CD4-positive, alpha-beta T cell treated with Interleukin-17A for 4 hours (primary cell): ENCODE measurements around the gene TRIM7.
A peak's percentile ranks its signal among the peaks of the same experiment; 100 is the strongest.
"Not testable (repeated sequence)": the region's sequence is repeated elsewhere in the genome, so short reads cannot be mapped to it uniquely, and the experiment has no call there.

Experiments
- DNase-seq: peaks from one replicate; pipeline ENCODE4 v3.0.0-alpha.2; 2020; ENCODE audit warnings: mixed read lengths

TRIM7 gene

DNA sequence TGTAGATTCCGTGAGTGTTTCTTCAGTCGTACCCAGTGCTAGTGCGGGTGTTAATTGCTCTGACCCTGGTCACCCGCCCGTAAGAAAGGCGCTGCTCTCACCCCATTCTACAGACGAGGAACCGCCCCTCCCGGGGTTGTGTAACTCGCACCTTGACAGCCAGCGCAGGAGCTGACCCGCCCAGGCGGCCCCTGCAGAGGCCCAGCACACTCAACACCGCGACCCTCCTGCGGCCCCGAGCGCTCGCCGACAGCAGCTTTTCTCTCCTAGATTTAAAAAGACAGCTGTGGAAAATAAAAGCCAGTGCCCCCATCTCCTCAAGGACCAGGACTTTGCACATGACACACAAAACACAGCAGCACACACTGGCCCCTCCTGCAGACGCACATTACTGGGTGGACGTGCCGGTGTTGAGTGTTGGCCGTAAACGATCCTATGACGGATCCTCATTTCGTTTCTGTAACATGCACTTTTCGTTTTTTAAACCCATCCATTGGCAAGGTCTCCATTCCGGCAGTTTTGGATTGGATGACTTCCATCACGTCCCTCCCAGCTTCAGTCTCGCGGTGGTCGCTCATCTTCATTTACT lies 34.7 kb downstream of the TRIM7 start:
- DNase-seq: no peak

DNA sequence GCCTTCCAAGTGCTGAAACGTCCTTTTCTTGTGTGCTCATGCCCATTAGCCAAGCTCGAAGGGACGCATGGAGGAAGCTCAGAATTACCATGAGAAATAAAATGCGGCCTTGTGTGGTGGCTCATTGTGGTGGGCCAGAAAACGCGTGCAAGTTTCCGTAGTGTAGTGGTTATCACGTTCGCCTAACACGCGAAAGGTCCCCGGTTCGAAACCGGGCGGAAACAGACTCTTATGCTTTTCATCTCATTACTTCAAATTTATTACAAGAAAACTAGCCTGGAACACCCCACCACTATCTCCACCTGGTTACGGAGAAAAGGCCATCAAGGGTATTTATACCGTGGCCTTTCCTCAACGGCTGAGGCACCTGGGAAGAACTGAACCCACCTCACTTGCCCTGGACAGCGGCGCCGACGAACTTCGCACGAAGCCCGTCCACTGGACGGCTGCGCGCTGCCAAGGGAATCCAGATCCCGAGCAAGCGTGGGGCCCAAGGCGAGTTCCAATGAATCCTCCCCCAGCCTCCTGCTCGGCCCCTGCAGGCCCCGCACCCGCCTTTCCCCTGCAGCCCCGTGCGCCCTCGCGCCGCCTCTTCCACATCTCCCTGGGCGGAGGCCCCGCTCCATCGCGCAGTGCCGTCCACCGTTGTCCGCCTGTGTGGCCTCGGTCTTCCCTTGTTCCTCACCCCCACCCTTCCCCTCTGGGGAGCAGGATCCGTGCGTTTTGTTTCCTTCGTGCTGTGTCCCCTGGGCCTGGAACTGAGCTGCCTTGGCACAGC lies 35.3 kb downstream of the TRIM7 start:
- DNase-seq: not testable (repeated sequence)

DNA sequence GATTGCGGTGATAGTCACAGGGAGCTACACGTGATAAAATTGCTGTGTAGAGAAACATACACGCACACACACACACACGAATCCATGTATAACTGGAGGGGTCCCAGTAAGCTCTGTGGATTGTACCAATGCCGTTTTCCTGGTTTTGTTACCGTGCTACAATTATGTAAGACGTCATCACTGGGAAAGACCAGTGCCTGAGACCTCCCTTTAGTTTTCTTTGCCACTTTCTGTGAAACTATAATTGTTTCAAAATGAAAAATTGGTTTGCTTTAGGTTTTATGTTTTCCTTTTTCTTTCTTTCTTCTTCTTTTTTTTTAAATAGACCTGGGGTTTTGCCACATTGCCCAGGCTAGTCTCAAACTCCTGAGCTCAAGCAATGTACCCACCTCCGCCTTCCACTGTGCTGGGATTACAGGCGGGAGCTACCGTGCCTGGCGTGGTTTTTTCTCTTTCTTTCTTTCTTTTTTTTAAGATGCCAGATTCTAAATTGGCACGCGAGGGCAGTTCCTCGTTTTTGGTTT lies 36.3 kb downstream of the TRIM7 start:
- DNase-seq: no peak

DNA sequence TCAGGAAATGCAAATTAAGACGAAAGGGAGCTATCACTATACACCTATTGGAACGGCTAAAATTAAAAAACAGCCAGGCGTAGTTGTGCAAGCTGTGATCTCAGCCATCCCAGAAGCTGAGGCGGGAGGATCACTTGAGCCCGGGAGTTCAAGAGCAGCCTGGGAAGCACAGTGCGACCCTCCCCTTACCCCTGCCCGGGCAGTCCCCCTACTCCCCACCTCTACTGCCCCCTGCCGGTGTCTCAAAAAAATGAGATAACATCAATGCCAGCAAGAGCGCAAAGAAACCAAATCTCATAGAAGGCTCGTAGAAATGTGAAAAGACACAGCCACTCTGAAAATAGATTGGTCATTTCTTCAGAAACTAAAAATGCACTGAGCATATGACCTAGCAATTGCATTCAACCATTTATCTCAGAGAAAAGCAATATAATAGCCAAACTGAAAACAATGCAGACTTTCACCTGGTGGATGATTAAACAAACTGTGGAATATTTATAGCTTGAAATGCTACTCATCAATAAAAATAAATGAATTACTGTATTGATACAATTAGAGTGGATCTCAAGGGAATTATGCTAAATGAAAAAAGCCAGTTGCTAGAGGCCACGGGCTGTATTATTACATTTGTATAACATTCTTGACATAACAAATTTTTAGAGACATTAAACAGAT lies 37.0 kb downstream of the TRIM7 start:
- peak; percentile 33 for DNase-seq

DNA sequence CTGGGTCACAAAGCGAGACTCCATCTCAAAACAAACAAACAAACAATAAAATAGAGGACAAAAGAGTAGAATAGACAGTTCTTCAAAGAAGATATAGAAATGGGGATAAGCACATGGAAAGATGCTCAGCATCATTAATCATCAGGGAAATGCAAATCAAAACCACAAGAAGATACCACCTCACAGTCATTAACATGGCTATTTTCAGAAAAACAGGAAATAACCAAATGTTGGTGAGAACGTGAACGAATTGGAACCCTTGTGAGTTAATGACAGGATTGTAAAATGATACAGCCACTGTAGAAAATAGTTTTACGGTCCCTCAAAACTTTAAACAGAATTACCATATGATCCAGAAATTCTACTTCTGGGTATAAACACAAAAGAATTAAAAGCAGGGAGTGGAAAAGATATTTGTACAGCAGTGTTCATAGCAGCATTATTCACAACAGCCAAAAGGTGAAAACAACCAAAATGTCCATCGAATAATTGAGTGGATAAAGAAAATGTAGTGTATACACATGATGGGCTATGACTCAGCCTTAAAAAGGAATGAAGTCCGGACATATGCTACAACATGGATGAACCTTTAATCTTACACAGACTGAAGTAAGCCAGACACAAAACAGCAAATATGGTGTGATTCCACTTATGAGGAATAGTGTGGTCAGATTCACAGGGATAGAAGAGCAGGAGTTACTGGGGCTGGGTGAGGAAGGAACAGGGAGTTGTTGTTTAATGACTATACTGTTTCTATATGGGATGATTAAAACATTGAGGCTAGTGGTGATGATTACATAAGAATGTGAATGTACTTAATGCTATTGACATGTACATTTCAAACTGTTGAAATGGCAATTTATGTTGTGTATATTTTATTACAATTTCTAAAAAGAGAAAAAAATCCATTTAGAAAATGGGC lies 37.9 kb downstream of the TRIM7 start:
- no peak for DNase-seq

DNA sequence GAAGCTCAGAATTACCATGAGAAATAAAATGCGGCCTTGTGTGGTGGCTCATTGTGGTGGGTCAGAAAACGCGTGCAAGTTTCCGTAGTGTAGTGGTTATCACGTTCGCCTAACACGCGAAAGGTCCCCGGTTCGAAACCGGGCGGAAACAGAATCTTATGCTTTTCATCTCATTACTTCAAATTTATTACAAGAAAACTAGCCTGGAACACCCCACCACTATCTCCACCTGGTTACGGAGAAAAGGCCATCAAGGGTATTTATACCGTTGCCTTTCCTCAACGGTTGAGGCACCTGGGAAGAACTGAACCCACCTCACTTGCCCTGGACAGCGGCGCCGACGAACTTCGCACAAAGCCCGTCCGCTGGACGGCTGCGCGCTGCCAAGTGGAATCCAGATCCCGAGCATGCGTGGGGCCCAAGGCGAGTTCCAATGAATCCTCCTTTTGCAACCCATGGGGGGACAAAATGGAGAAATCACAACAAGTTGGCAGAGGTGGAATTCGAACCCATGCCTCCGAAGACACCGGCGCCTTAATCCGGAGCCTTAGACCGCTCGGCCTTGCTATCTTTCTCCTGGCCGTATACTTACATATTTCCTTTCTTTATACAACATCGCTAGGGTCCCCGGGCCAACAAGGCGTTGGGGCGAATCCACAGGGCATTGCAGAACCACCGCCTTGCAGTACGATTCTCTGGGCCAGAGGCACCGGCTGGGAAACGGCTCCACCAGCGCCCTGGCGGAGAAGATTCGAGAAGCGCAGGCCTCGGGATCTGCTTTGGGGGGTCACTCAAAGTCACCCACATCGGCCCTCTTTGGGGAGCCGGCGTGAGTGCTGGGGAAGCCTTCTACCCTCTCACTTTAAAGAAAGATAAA lies 40.7 kb downstream of the TRIM7 start:
- no peak for DNase-seq

GRCh38 chr5:181163487-181164075 lies 41.4 kb downstream of the TRIM7 start:
- DNase-seq: no peak

- no peak for DNase-seq
Observed at GRCh38 chr5:181161534-181162175, 43.3 kb downstream of the TRIM7 start.

GRCh38 chr5:181160755-181161533 lies 44.1 kb downstream of the TRIM7 start:
- DNase-seq: peak; percentile 28

- DNase-seq: peak; percentile 41
Observed at GRCh38 chr5:181160152-181160754, 44.7 kb downstream of the TRIM7 start.

DNA sequence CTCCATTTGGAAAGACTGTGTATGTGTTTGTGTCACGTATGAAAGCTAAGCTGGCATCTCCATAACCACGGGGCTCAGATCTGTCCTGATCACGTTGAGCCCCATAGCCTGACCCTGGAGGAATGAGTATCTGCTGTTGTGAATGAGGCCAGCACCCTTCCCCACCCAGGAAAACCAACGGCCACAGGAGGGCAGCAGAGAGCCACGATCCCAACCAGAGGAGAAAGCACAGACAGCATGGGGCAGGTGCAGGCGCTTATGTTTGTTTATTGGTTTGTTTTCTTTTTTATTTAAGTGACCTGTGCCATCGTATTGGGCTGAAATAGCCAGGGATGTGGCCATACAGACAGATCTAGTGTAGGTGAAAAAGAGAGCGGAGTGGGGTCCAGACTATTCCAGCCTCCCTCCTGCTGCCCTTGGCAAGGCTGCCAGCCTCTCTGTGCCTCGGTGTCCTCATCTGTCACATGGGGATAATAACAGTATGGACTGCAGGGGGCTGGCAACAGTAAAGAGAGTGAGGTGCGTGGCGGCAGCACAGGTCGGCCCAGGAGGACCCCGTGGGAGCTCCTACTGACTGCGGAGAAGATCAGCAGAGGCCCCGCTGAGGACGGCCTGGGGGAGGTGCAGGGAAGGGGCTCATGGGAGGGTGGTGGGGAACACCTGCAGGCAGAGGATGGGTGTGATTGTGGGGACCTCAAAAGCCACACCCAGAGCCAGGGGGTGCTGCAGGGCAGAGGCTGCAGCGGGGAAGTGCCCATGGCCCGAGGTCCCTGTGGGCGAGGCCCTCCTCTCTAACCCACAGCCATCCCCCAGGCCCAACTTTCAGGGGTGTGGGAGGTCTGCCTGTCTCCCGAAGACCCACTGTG lies 45.5 kb downstream of the TRIM7 start:
- DNase-seq: peak; percentile 92

GRCh38 chr5:181158869-181159268 lies 46.1 kb downstream of the TRIM7 start:
- no peak for DNase-seq

GRCh38 chr5:181156758-181157157 lies 48.2 kb downstream of the TRIM7 start:
- DNase-seq: no peak

- no peak for DNase-seq
Observed at GRCh38 chr5:181153814-181154213, 51.2 kb downstream of the TRIM7 start.

- no peak for DNase-seq
Observed at GRCh38 chr5:181152406-181152805, 52.6 kb downstream of the TRIM7 start.

DNA sequence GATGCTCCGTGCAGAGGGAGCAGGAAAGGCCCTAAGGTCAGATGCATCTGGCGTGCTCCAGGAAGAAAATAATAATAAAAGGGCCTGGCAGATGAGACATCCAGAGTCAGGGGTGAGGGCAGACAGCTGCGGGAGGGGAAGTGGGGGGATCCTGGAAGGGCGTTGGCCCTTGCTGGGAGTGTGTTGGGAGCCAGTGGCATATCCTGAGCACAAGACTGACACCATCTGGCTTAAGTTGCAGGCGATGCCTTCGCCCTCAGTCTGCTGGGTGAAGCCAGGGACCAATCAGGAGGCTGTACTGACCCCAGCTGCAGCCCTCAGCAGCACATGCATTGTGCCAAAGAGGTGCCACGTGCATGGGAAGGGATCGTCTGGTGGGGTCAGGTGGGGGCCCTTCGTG lies 53.9 kb downstream of the TRIM7 start:
- DNase-seq: no peak

DNA sequence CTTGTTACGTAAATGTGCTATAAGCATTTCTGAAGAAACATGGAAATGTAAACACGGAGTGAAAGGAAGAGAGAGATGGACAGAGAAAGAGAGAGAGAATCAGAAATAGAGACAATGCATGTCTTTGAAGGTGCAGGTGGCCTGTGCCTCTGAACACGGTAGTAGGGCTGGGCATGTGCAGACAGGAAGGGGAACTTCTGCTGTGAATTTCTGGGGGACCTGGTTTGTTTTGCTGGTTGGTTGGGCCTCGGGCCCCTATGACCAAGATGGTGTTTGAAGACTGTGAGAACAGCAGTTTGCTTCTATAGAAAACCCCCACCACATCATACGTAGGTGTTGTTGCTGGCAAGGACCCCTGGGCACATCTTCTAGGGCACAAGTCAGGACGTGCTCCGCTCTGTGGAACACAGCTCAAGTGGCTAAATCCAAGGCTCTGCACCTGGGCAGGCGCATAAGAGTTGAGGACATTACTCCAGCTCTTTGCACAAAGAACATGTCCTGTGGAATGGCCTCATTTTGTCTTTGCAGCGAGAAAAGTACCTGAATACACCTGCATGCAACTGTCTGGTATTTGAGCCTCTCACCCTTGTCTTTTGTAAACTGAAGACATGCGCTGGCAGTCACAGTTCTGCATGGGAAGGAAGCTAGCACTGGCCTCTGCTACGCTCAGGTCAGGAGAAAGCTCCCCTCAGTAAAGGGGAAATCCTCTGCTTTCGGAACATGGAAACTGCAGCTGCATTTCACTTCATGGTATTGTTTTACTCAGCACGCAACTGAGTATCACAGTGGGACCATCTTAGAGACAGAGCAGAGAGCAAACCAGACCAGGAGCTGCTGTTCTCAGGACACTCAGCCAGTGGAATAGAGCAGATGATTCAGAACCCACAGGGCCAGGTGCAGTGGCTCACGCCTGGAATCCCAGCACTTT lies 54.9 kb downstream of the TRIM7 start:
- no peak for DNase-seq
